Heart right ventricle (tissue), 16 donors: ENCODE data around the gene PTPRE. TPM values are rescaled to one million over a fixed set of nuclear protein-coding genes. Genes with fewer than 3 reads are reported as not detected.
A peak's percentile ranks its signal among the peaks of the same experiment; 100 is the strongest.

ENCODE experiments used
- ATAC-seq, 8 donors: fragments of 200-7000 bp; cut with Tn5 transposase; one replicate each; pipeline ENCODE4 v1.9.1; 2020; ENCODE audit warnings: mild to moderate bottlenecking in 8 of 8, moderate library complexity in 8 of 8, moderate number of reproducible peaks in 1 of 8
- DNase-seq, 2 donors: peaks; one replicate each; pipeline ENCODE4 v3.0.0-alpha.2; 2020
- H3K27ac ChIP-seq, 10 donors: fragments of 200-600 bp; sonication (generic) in 2 of 10; one replicate each; pipeline versions ENCODE4 v1.5.0 to v1.8.0; 2020 to 2022; ENCODE audit warnings: mild to moderate bottlenecking in 3 of 10
- H3K27me3 ChIP-seq, 7 donors: fragments of 200-600 bp; one replicate each; pipeline ENCODE4 v1.8.0; 2021 to 2022; ENCODE audit warnings: mild to moderate bottlenecking in 2 of 7
- H3K36me3 ChIP-seq, 9 donors: fragments of 200-600 bp; sonication (generic) in 1 of 9; one replicate each; pipeline versions ENCODE4 v1.5.0 to v1.8.0; 2020 to 2022; ENCODE audit warnings: mild to moderate bottlenecking in 2 of 9
- H3K4me1 ChIP-seq, 9 donors: fragments of 200-600 bp; sonication (generic) in 1 of 9; one replicate each; pipeline versions ENCODE4 v1.5.0 to v1.8.0; 2020 to 2022; ENCODE audit warnings: mild to moderate bottlenecking in 4 of 9
- H3K4me3 ChIP-seq, 10 donors: fragments of 200-600 bp; sonication (generic) in 2 of 10; one replicate each; pipeline versions ENCODE4 v1.5.0 to v1.8.0; 2020 to 2022; ENCODE audit warnings: mild to moderate bottlenecking in 7 of 10, moderate library complexity in 2 of 10
- H3K9me3 ChIP-seq, 11 donors: fragments of 200-600 bp in 10 of 11; sonication (generic) in 2 of 11; one replicate each; pipeline versions ENCODE4 v1.5.0 to v1.8.0; 2013 to 2022; ENCODE audit warnings: mild to moderate bottlenecking in 2 of 11, control low read depth in 1 of 11, moderate library complexity in 1 of 11
- CTCF ChIP-seq, 9 donors: fragments of 200-600 bp; sonication (generic) in 2 of 9; IDR thresholded peaks; one replicate each; pipeline versions ENCODE4 v1.5.0 to v1.8.0; 2021 to 2022; ENCODE audit warnings: antibody characterized with exemption in 9 of 9, mild to moderate bottlenecking in 5 of 9, moderate library complexity in 1 of 9
- WGBS, 2 donors: extraction: QIAGEN DNeasy Blood & Tissue Kit; methylation state at CpG; one replicate each; pipeline ENCODE4 v1.1.7; 2013; ENCODE audit warnings: inconsistent platforms in 1 of 2; 5-methylcytosine and 5-hydroxymethylcytosine counted together
- intact Hi-C, 10 donors: fragments of 100-400 bp; cut with DNase I; formaldehyde crosslinking; loops; one replicate each; pipeline versions ENCODE4 v1.11.1 to v1.14.2; 2022
- polyA plus RNA-seq, 2 donors: library from polyadenylated mRNA; stranded (reverse); fragments of 200-250 nt; gene quantifications; one replicate each; pipeline ENCODE4 v1.2.3, GENCODE V29; 2013
- total RNA-seq, 10 donors: library from RNA; stranded (reverse); fragmentation: NEBNext Ultra II Directional in 3 of 10; extraction: Animal tissue kit (Norgen Biotek cat#: 25700) in 3 of 10; gene quantifications; one replicate each; pipeline versions ENCODE4 v1.2.1 to v1.2.4, GENCODE V29; 2021 to 2023
- donor health status: Arrhythmogenic right ventricular cardiomyopathy.
- donor health status: ischemic (EF 13 %, LVEDD 7.1; RV severe dilation, severe dysfunction).
- donor health status: healthy with polysubstance abuse.
- donor health status: DM: no; HTN: yes; CAD: no.
- donor health status: DM: no; HTN: no; CAD: no.
- donor health status: ischemic (EF 25% LVEDD 6.9; RV normal size, moderate dysfunction).
- donor health status: ischemic (EF 25% LVEDD 5.7; RV mildly dilated, moderate dysfunction).
- donor health status: healthy.
- donor health status: DM: yes; HTN: yes; CAD: no.
- donor health status: Ischemic cardiomyopathy.
- donor health status: ischemic (EF 35%, LVEDD 5.7; RV mildly dilated, moderate dysfunction).
- donor health status: nonischemic (EF 11% LVEDD 7.7; RV severe dilation, severe dysfunction).
- donor health status: DM: yes; HTN: yes; CAD: no.
- donor health status: PGD.
- donor health status: ischemic (EF 29% LVEDD 5.4; RV normal size, mild dysfunction).
- donor health status: nonischemic (EF 23%, LVEDD 6.1; RV moderate dilation, normal function).

The PTPRE gene
- total and polyA plus RNA-seq, 12 donors = 6.1 to 42.8 (median 22.1) TPM

- intact Hi-C loops = loop anchor here in 2 of 10 donors (10.0 kb wide), 1 partner anchor 54 kb away; no protein-coding TSS in a partner anchor
- TF ChIP-seq CTCF (IDR thresholded peaks at IDR 0.05) = peak in 1 of 9 donors; percentile 10
- Histone ChIP-seq H3K9me3 (no peaks in the 10 kb centered on the region), H3K4me3 (no peak overlapping the region), H3K4me1 (peaks cover 16 to 87% (median 74%) of the 10 kb centered on the region in 9 donors), H3K27me3 (no peaks in the 10 kb centered on the region), H3K27ac (peak overlapping the region in 9 of 10 donors; percentile 28 to 94 (median 84)), H3K36me3 (no peaks in the 10 kb centered on the region)
- no peak for DNase-seq
- 80% methylated on average over 11 of the region's 11 CpGs for whole genome bisulfite sequencing, 2 donors
- ATAC-seq = no peak
Observed at GRCh38 chr10:127921075-127921752, 14.3 kb downstream of the PTPRE start.

- TF ChIP-seq CTCF (IDR thresholded peaks at IDR 0.05) = no peak
- intact Hi-C loops = loop anchor here in 2 of 10 donors (10.0 kb wide), 1 partner anchor 53 kb away; no protein-coding TSS in a partner anchor
Observed at GRCh38 chr10:127921753-127922145, 14.8 kb downstream of the PTPRE start.

GRCh38 chr10:127922206-127922605 is 15.3 kb downstream of the PTPRE start:
- no peaks in the 10 kb centered on the region for H3K36me3 ChIP-seq
- H3K27me3 ChIP-seq = no peaks in the 10 kb centered on the region
- 91 to 93% methylated on average over 9 of the region's 9 CpGs for WGBS, 2 donors
- ATAC-seq (peak in 1 of 8 donors; percentile 3), DNase-seq (no peak)
- no peaks in the 10 kb centered on the region for H3K9me3 ChIP-seq
- intact Hi-C loops = loop anchor here in 2 of 10 donors (10.0 kb wide), 1 partner anchor 53 kb away; no protein-coding TSS in a partner anchor
- no peak for TF ChIP-seq CTCF (IDR thresholded peaks at IDR 0.05)
- H3K27ac ChIP-seq = peak overlapping the region; percentile 44 to 94 (median 83)
- H3K4me3 ChIP-seq = no peak overlapping the region
- H3K4me1 ChIP-seq = peaks cover 16 to 96% (median 76%) of the 10 kb centered on the region in 9 donors

More at GRCh38 chr10:127921753-127922145, 14.8 kb downstream of the PTPRE start:
- Histone ChIP-seq H3K27ac (peak overlapping the region in 8 of 10 donors; percentile 75 to 94 (median 85)), H3K27me3 (no peaks in the 10 kb centered on the region), H3K4me3 (no peak overlapping the region), H3K36me3 (no peaks in the 10 kb centered on the region), H3K4me1 (peaks cover 16 to 91% (median 76%) of the 10 kb centered on the region in 9 donors), H3K9me3 (no peaks in the 10 kb centered on the region)
- no peak for DNase-seq
- no peak for ATAC-seq
- 63 to 75% methylated on average over 2 of the region's 2 CpGs for WGBS, 2 donors

- H3K4me1 ChIP-seq = peaks cover 16 to 98% (median 76%) of the 10 kb centered on the region in 9 donors
- no peaks in the 10 kb centered on the region for H3K27me3 ChIP-seq
- peak overlapping the region; percentile 44 to 94 (median 83) for H3K27ac ChIP-seq
- WGBS, 2 donors = 64 to 69% methylated on average over 12 of the region's 12 CpGs
- TF ChIP-seq CTCF (IDR thresholded peaks at IDR 0.05) = no peak
- H3K36me3 ChIP-seq = no peaks in the 10 kb centered on the region
- no peaks in the 10 kb centered on the region for H3K9me3 ChIP-seq
- ATAC-seq (peak; percentile 73 to 93 (median 90)), DNase-seq (peak; percentile 79 to 82)
- H3K4me3 ChIP-seq = no peak overlapping the region
- intact Hi-C loops = loop anchor here in 2 of 10 donors (10.0 kb wide), 1 partner anchor 52 kb away; no protein-coding TSS in a partner anchor
Observed at GRCh38 chr10:127922675-127923366, 15.9 kb downstream of the PTPRE start.
